GM12891 (cell line): ENCODE measurements around the gene RSPH6A.

ENCODE experiments used
- POLR2A ChIP-seq: IDR thresholded peaks from 2 replicates; pipeline ENCODE4 v1.6.1; 2011; ENCODE audit warnings: low read depth, low read length, control low read depth
- POLR2AphosphoS5 ChIP-seq: IDR thresholded peaks from 2 replicates; pipeline ENCODE4 v1.6.1; 2011; ENCODE audit warnings: low read depth, low read length, control low read depth
- TAF1 ChIP-seq: IDR thresholded peaks from 2 replicates; pipeline ENCODE4 v1.6.1; 2011; ENCODE audit warnings: low read depth, low read length, control low read depth

DNA sequence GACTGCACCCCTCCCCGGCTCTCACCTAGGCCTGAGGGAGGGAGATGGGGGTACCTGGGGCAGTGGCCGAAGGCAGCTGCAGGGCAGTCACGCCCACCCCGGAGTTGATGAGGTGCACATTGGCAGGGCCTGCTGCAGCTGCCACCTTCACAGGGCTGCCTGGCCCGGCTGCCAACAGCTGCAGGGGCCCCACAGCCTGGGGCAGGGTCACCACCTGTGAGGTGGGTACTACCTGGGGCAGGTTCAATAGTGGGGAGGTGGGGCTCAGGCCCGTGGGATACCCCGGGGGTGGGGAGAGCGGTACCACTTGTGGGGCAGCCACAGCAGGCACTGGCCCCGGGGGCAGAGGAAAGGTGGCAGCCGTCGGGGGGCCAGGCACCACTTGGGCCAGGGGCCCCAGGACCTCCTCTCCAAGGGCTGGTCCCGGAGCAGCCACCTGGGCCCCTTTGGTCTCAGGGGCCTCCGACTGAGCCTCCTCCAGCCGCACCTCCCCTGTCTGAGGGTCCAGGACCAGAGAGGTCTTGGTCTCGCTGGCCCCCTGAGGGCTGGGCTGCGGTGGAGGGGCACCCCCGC lies 48.7 kb downstream of the RSPH6A start:
- no peak for TF ChIP-seq POLR2A
- TF ChIP-seq POLR2AphosphoS5: no peak
- no peak for TF ChIP-seq TAF1
